GM23338 (cell line): ENCODE data around the gene WFDC8. TPM values are rescaled to one million over a fixed set of nuclear protein-coding genes. Genes with fewer than 3 reads are reported as not detected.

Experiments used
- ATAC-seq: fragments of 200-7000 bp; cut with Tn5 transposase; 3 replicates; pipeline ENCODE4 v1.9.1; 2020
- DNase-seq: peaks from one replicate; pipeline ENCODE4 v3.0.0-alpha.2; 2015; ENCODE audit warnings: low spot score
- H2AFZ ChIP-seq: fragments of 200-600 bp; sonication (generic); 2 replicates; pipeline ENCODE4 v1.8.0; 2016; ENCODE audit warnings: antibody characterized with exemption, mild to moderate bottlenecking, moderate library complexity
- H3F3A ChIP-seq: fragments of 200-600 bp; sonication (generic); replicated peaks from 2 replicates; pipeline ENCODE4 v1.8.0; 2017; ENCODE audit warnings: antibody characterized with exemption, mixed run types, low read depth
- H3K27ac ChIP-seq: fragments of 200-600 bp; sonication (generic); 2 replicates; pipeline ENCODE4 v1.6.1; 2016; ENCODE audit warnings: low read depth
- H3K27me3 ChIP-seq: fragments of 200-600 bp; sonication (generic); 2 replicates; pipeline ENCODE4 v1.8.0; 2016; ENCODE audit warnings: mild to moderate bottlenecking, mixed run types, moderate library complexity; ENCODE audit not compliant: insufficient read depth
- H3K36me3 ChIP-seq: fragments of 200-600 bp; sonication (generic); 2 replicates; pipeline ENCODE4 v1.8.0; 2016; ENCODE audit warnings: mild to moderate bottlenecking; ENCODE audit not compliant: insufficient read depth
- H3K4me1 ChIP-seq: fragments of 200-600 bp; sonication (generic); 2 replicates; pipeline ENCODE4 v1.8.0; 2016; ENCODE audit warnings: mild to moderate bottlenecking, moderate library complexity; ENCODE audit not compliant: insufficient read depth
- H3K4me2 ChIP-seq: fragments of 200-600 bp; sonication (generic); 2 replicates; pipeline ENCODE4 v1.7.1; 2017; ENCODE audit warnings: mixed run types
- H3K4me3 ChIP-seq: fragments of 200-600 bp; sonication (generic); 2 replicates; pipeline ENCODE4 v1.6.1; 2016; ENCODE audit warnings: mixed run types
- H3K79me2 ChIP-seq: fragments of 200-600 bp; sonication (generic); replicated peaks from 2 replicates; pipeline ENCODE4 v1.8.0; 2017; ENCODE audit warnings: mild to moderate bottlenecking; ENCODE audit not compliant: insufficient read depth
- H3K9me2 ChIP-seq: fragments of 200-600 bp; sonication (generic); 2 replicates; pipeline ENCODE4 v1.8.0; 2017; ENCODE audit not compliant: insufficient read depth
- H4K20me1 ChIP-seq: fragments of 200-600 bp; sonication (generic); replicated peaks from 2 replicates; pipeline ENCODE4 v1.8.0; 2017; ENCODE audit warnings: mild to moderate bottlenecking; ENCODE audit not compliant: insufficient read depth
- H3K27ac Mint-ChIP-seq: 2 replicates; pipeline ENCODE4 v1.8.0; 2020; ENCODE audit warnings: inconsistent platforms, mild to moderate bottlenecking, moderate library complexity, mixed read lengths
- H3K27me3 Mint-ChIP-seq: 3 replicates; pipeline ENCODE4 v1.8.0; 2022; ENCODE audit warnings: low read depth, mild to moderate bottlenecking, moderate library complexity, mixed read lengths, inconsistent platforms; ENCODE audit not compliant: insufficient read depth, poor library complexity
- H3K36me3 Mint-ChIP-seq: 3 replicates; pipeline ENCODE4 v1.8.0; 2021; ENCODE audit warnings: low read depth, mild to moderate bottlenecking, inconsistent platforms, moderate library complexity, mixed read lengths
- H3K4me1 Mint-ChIP-seq: 3 replicates; pipeline ENCODE4 v1.8.0; 2020; ENCODE audit warnings: mild to moderate bottlenecking, inconsistent platforms, mixed read lengths
- H3K4me3 Mint-ChIP-seq: 3 replicates; pipeline ENCODE4 v1.8.0; 2021; ENCODE audit warnings: moderate library complexity, mild to moderate bottlenecking, inconsistent platforms, mixed read lengths
- H3K9me3 Mint-ChIP-seq: 3 replicates; pipeline ENCODE4 v1.8.0; 2020; ENCODE audit warnings: moderate library complexity, mild to moderate bottlenecking, inconsistent platforms, mixed read lengths
- CREB1 ChIP-seq: fragments of 250-450 bp; sonication (Bioruptor Pico); IDR thresholded peaks from 2 replicates; pipeline ENCODE4 v1.5.0; 2020; ENCODE audit warnings: low read depth, mild to moderate bottlenecking, moderate library complexity
- CTCF ChIP-seq, 2 experiments: fragments of 200-600 bp in 1 of 2; sonication (generic) in 1 of 2; conservative IDR thresholded peaks; 2 replicates each; pipeline versions ENCODE4 v1.5.1 to v1.6.1; 2016 to 2017; ENCODE audit warnings: antibody characterized with exemption in 2 of 2, low read depth in 2 of 2, mild to moderate bottlenecking in 2 of 2, moderate library complexity in 1 of 2
- ETS1 ChIP-seq: IDR thresholded peaks from 2 replicates; pipeline ENCODE4 v1.6.1; 2016; ENCODE audit warnings: antibody characterized with exemption
- EZH2 ChIP-seq: fragments of 200-600 bp; sonication (generic); IDR thresholded peaks from one replicate; pipeline ENCODE4 v1.8.0; 2017; ENCODE audit warnings: antibody characterized with exemption, mild to moderate bottlenecking, low read depth; ENCODE audit not compliant: unreplicated experiment
- JUNB ChIP-seq: IDR thresholded peaks from one replicate; pipeline ENCODE4 v1.6.1; 2016; ENCODE audit warnings: antibody characterized with exemption; ENCODE audit not compliant: unreplicated experiment
- NANOG ChIP-seq: IDR thresholded peaks from 2 replicates; pipeline ENCODE4 v1.6.1; 2016; ENCODE audit warnings: antibody characterized with exemption, borderline replicate concordance
- STAT1 ChIP-seq: IDR thresholded peaks from one replicate; pipeline ENCODE4 v1.6.1; 2016; ENCODE audit warnings: antibody characterized with exemption; ENCODE audit not compliant: unreplicated experiment
- ZNF114 ChIP-seq: fragments of 250-450 bp; sonication (Bioruptor Pico); IDR thresholded peaks from 2 replicates; pipeline ENCODE4 v1.5.0; 2020; ENCODE audit warnings: mild to moderate bottlenecking, moderate library complexity
- ZNF331 ChIP-seq: fragments of 250-450 bp; sonication (Bioruptor Pico); IDR thresholded peaks from 2 replicates; pipeline ENCODE4 v1.5.0; 2020; ENCODE audit warnings: low read depth, mild to moderate bottlenecking, moderate library complexity
- ZNF462 ChIP-seq: fragments of 250-450 bp; sonication (Bioruptor Pico); IDR thresholded peaks from 2 replicates; pipeline ENCODE4 v1.5.0; 2020; ENCODE audit warnings: mild to moderate bottlenecking, moderate library complexity
- polyA plus RNA-seq: library from polyadenylated mRNA; unstranded; fragments of >200 nt; fragmentation: Nextera tagmentation; extraction: Ambion mirVana; gene quantifications from 2 replicates; pipeline ENCODE4 v1.2.1, GENCODE V29; 2016
- total RNA-seq: library from RNA; depleted of rRNA; stranded (reverse); fragments of >200 nt; shearing (Covaris generic); gene quantifications from 2 replicates; pipeline ENCODE4 v1.2.3, GENCODE V29; 2014

Gene WFDC8
- total and polyA plus RNA-seq, 2 experiments from 2014 or later: 0.23 TPM; not detected in 1

- H3K4me1 Mint-ChIP-seq: peaks cover 2% of the 10 kb centered on the region; the same call in 2 of the 3 replicates
Observed at GRCh38 chr20:45626540-45626939, 47.5 kb upstream of the WFDC8 start.

More at GRCh38 chr20:45626540-45626939, 47.5 kb upstream of the WFDC8 start:
- Histone ChIP-seq H3K36me3 (no peaks in the 10 kb centered on the region), H3K9me2 (peaks cover 6% of the 10 kb centered on the region; the same call in 1 of the 2 replicates), H3K4me2 (no peak overlapping the region), H2AFZ (no peak overlapping the region), H3K27ac (no peak overlapping the region), H3K4me3 (no peak overlapping the region), H3K4me1 (no peaks in the 10 kb centered on the region), H4K20me1 (no peaks in the 10 kb centered on the region), H3K27me3 (no peaks in the 10 kb centered on the region), H3F3A (no peaks in the 10 kb centered on the region), H3K79me2 (no peaks in the 10 kb centered on the region)
- Mint-ChIP-seq H3K27me3 (no peaks in the 10 kb centered on the region), H3K4me3 (no peak overlapping the region), H3K27ac (no peak overlapping the region), H3K9me3 (no peaks in the 10 kb centered on the region), H3K36me3 (no peaks in the 10 kb centered on the region; the same call in 2 of the 3 replicates)
- TF ChIP-seq ETS1: no peak
- no peak for TF ChIP-seq CREB1
- no peak for TF ChIP-seq JUNB
- no peak for TF ChIP-seq ZNF114 (CRISPR knock-in tag)
- TF ChIP-seq CTCF (conservative IDR thresholded peaks at IDR 0.05; ENCODE audit: low read depth in 2 of 2): no peak
- TF ChIP-seq EZH2: no peak
- no peak for TF ChIP-seq ZNF331 (CRISPR knock-in tag)
- no peak for TF ChIP-seq ZNF462 (CRISPR knock-in tag)
- TF ChIP-seq STAT1: no peak
- no peak for TF ChIP-seq NANOG
- no peak for DNase-seq
- ATAC-seq: no peak
